Immature natural killer cell (primary cell): ENCODE measurements around the gene DNAAF3. TPM values are rescaled to one million over a fixed set of nuclear protein-coding genes. Genes with fewer than 3 reads are reported as not detected.
A peak's percentile ranks its signal among the peaks of the same experiment; 100 is the strongest.

Experiments used
- DNase-seq, 3 donors: peaks; one replicate each; pipeline ENCODE4 v3.0.0; 2022; ENCODE audit warnings: mixed read lengths in 1 of 3
- H3K27ac Mint-ChIP-seq, 6 donors: one replicate each; pipeline ENCODE4 v1.8.0; 2020; ENCODE audit warnings: mixed read lengths in 6 of 6, mild to moderate bottlenecking in 5 of 6, inconsistent platforms in 4 of 6, moderate library complexity in 3 of 6
- H3K27me3 Mint-ChIP-seq, 3 donors: one replicate each; pipeline ENCODE4 v1.8.0; 2020 to 2021; ENCODE audit warnings: low read depth in 3 of 3, mild to moderate bottlenecking in 3 of 3, mixed read lengths in 3 of 3, moderate library complexity in 3 of 3, inconsistent platforms in 1 of 3
- H3K36me3 Mint-ChIP-seq, 3 donors: one replicate each; pipeline ENCODE4 v1.8.0; 2020; ENCODE audit warnings: mixed read lengths in 3 of 3, inconsistent platforms in 2 of 3, mild to moderate bottlenecking in 2 of 3
- H3K4me1 Mint-ChIP-seq, 2 donors: one replicate each; pipeline ENCODE4 v1.8.0; 2020; ENCODE audit warnings: inconsistent platforms in 2 of 2, mild to moderate bottlenecking in 2 of 2, mixed read lengths in 2 of 2, moderate library complexity in 1 of 2
- H3K4me3 Mint-ChIP-seq, 5 donors: one replicate each; pipeline ENCODE4 v1.8.0; 2020; ENCODE audit warnings: mild to moderate bottlenecking in 5 of 5, mixed read lengths in 5 of 5, inconsistent platforms in 3 of 5, moderate library complexity in 3 of 5
- H3K9me3 Mint-ChIP-seq, 6 donors: one replicate each; pipeline ENCODE4 v1.8.0; 2020; ENCODE audit warnings: mild to moderate bottlenecking in 6 of 6, mixed read lengths in 6 of 6, inconsistent platforms in 4 of 6, moderate library complexity in 3 of 6
- polyA plus RNA-seq, 3 donors: library from polyadenylated mRNA; unstranded; fragments of 300-500 nt; fragmentation: Illumina TruSeq; gene quantifications; one replicate each; pipeline ENCODE4 v1.2.3, GENCODE V29; 2021

DNAAF3 gene
- polyA plus RNA-seq, 3 donors from 2014 or later, result not detected

GRCh38 chr19:55189403-55189835, 23.0 kb upstream of the DNAAF3 start:
- no peak overlapping the region for H3K4me3 Mint-ChIP-seq
- peaks cover 0 to 3% of the 10 kb centered on the region in 2 donors for H3K4me1 Mint-ChIP-seq
- H3K27ac Mint-ChIP-seq, result no peak overlapping the region

GRCh38 chr19:55188625-55189024, 22.2 kb upstream of the DNAAF3 start:
- peaks cover 0 to 7% (median 3%) of the 10 kb centered on the region in 3 donors for H3K27me3 Mint-ChIP-seq
- H3K36me3 Mint-ChIP-seq, result no peaks in the 10 kb centered on the region
- H3K27ac Mint-ChIP-seq, result peak overlapping the region in 1 of 6 donors; percentile 16
- peaks cover 0 to 3% of the 10 kb centered on the region in 2 donors for H3K4me1 Mint-ChIP-seq
- H3K4me3 Mint-ChIP-seq, result peak overlapping the region in 1 of 5 donors; percentile 27
- H3K9me3 Mint-ChIP-seq, result no peaks in the 10 kb centered on the region
- no peak for DNase-seq

More at GRCh38 chr19:55189403-55189835, 23.0 kb upstream of the DNAAF3 start:
- Mint-ChIP-seq H3K36me3 (no peaks in the 10 kb centered on the region), H3K27me3 (peaks cover 0 to 6% (median 5%) of the 10 kb centered on the region in 3 donors), H3K9me3 (no peaks in the 10 kb centered on the region)
- DNase-seq, result no peak

- Mint-ChIP-seq H3K27me3 (peaks cover 2 to 17% (median 8%) of the 10 kb centered on the region in 3 donors), H3K4me1 (peaks cover 0 to 3% of the 10 kb centered on the region in 2 donors), H3K36me3 (no peaks in the 10 kb centered on the region), H3K4me3 (no peak overlapping the region), H3K9me3 (no peaks in the 10 kb centered on the region), H3K27ac (no peak overlapping the region)
- DNase-seq, result no peak
Observed at GRCh38 chr19:55186080-55186479, 19.7 kb upstream of the DNAAF3 start.

- Mint-ChIP-seq H3K9me3 (peaks cover 0 to 4% (median 0%) of the 10 kb centered on the region in 6 donors), H3K27me3 (peaks cover 21 to 48% (median 23%) of the 10 kb centered on the region in 3 donors), H3K27ac (no peak overlapping the region), H3K4me3 (no peak overlapping the region), H3K36me3 (no peaks in the 10 kb centered on the region), H3K4me1 (peaks cover 17 to 21% of the 10 kb centered on the region in 2 donors)
- DNase-seq, result no peak
Observed at GRCh38 chr19:55181740-55182139, 15.3 kb upstream of the DNAAF3 start.

- Mint-ChIP-seq H3K27me3 (peaks cover 24 to 51% (median 27%) of the 10 kb centered on the region in 3 donors), H3K4me1 (peaks cover 17 to 21% of the 10 kb centered on the region in 2 donors), H3K36me3 (no peaks in the 10 kb centered on the region), H3K4me3 (peak within 1 kb of the TSS; percentile 78 to 91 (median 83)), H3K9me3 (peaks cover 0 to 4% (median 0%) of the 10 kb centered on the region in 6 donors), H3K27ac (peak within 1 kb of the TSS; percentile 62 to 96 (median 92))
- DNase-seq, result peak; percentile 55 to 59 (median 55)
Observed at GRCh38 chr19:55179606-55180484, 13.4 kb upstream of the DNAAF3 start, which contains the start of gene SYT5. Gene SYT5 (minus strand): TSS chr19:55180289. CDS start chr19:55179041, 1,248 bp downstream.

- Mint-ChIP-seq H3K4me3 (peak overlapping the region; percentile 78 to 91 (median 83)), H3K4me1 (peaks cover 25 to 27% of the 10 kb centered on the region in 2 donors), H3K9me3 (peaks cover 0 to 6% (median 0%) of the 10 kb centered on the region in 6 donors), H3K27ac (peak overlapping the region; percentile 62 to 96 (median 92)), H3K36me3 (no peaks in the 10 kb centered on the region), H3K27me3 (peaks cover 28 to 56% (median 31%) of the 10 kb centered on the region in 3 donors)
- DNase-seq, result peak; percentile 95 to 96 (median 96)
Observed at GRCh38 chr19:55178781-55179599, 12.6 kb upstream of the DNAAF3 start.

- Mint-ChIP-seq H3K4me1 (peaks cover 27 to 33% of the 10 kb centered on the region in 2 donors), H3K36me3 (no peaks in the 10 kb centered on the region), H3K4me3 (peak overlapping the region in 1 of 5 donors; percentile 4), H3K9me3 (peaks cover 0 to 6% (median 0%) of the 10 kb centered on the region in 6 donors), H3K27me3 (peaks cover 37 to 57% (median 38%) of the 10 kb centered on the region in 3 donors), H3K27ac (peak overlapping the region in 2 of 6 donors; percentile 31 to 88)
- DNase-seq, result no peak
Observed at GRCh38 chr19:55176076-55176475, 9.7 kb upstream of the DNAAF3 start.

- H3K4me1 Mint-ChIP-seq, result peaks cover 27 to 29% of the 10 kb centered on the region in 2 donors
- H3K27ac Mint-ChIP-seq, result no peak overlapping the region
- H3K9me3 Mint-ChIP-seq, result peaks cover 0 to 5% (median 0%) of the 10 kb centered on the region in 6 donors
- H3K27me3 Mint-ChIP-seq, result peaks cover 33 to 57% (median 38%) of the 10 kb centered on the region in 3 donors
- peak overlapping the region in 2 of 5 donors; percentile 26 to 35 for H3K4me3 Mint-ChIP-seq
- no peak for DNase-seq
- no peaks in the 10 kb centered on the region for H3K36me3 Mint-ChIP-seq
Observed at GRCh38 chr19:55175117-55175867, 8.9 kb upstream of the DNAAF3 start.

- Mint-ChIP-seq H3K27ac (peak overlapping the region in 1 of 6 donors; percentile 53), H3K4me3 (peak overlapping the region; percentile 73 to 78 (median 75)), H3K9me3 (peaks cover 0 to 4% (median 0%) of the 10 kb centered on the region in 6 donors), H3K27me3 (peaks cover 28 to 52% (median 37%) of the 10 kb centered on the region in 3 donors), H3K4me1 (peaks cover 23 to 25% of the 10 kb centered on the region in 2 donors), H3K36me3 (no peaks in the 10 kb centered on the region)
- no peak for DNase-seq
Observed at GRCh38 chr19:55174425-55175116, 8.2 kb upstream of the DNAAF3 start.

- Mint-ChIP-seq H3K4me1 (peaks cover 16 to 19% of the 10 kb centered on the region in 2 donors), H3K36me3 (no peaks in the 10 kb centered on the region), H3K27me3 (peaks cover 23 to 51% (median 33%) of the 10 kb centered on the region in 3 donors), H3K27ac (no peak overlapping the region), H3K9me3 (peaks cover 0 to 4% (median 0%) of the 10 kb centered on the region in 6 donors), H3K4me3 (peak overlapping the region; percentile 73 to 78 (median 75))
- DNase-seq, result peak in 2 of 3 donors; percentile 24 to 25
Observed at GRCh38 chr19:55173714-55174409, 7.4 kb upstream of the DNAAF3 start.

- Mint-ChIP-seq H3K4me3 (peak overlapping the region; percentile 69 to 75 (median 75)), H3K27me3 (peaks cover 23 to 44% (median 33%) of the 10 kb centered on the region in 3 donors), H3K27ac (peak overlapping the region in 1 of 6 donors; percentile 9)
Observed at GRCh38 chr19:55173186-55173713, 6.8 kb upstream of the DNAAF3 start.

More at GRCh38 chr19:55173186-55173713, 6.8 kb upstream of the DNAAF3 start:
- no peak for DNase-seq
- H3K4me1 Mint-ChIP-seq, result peaks cover 10 to 14% of the 10 kb centered on the region in 2 donors
- no peaks in the 10 kb centered on the region for H3K36me3 Mint-ChIP-seq
- H3K9me3 Mint-ChIP-seq, result peaks cover 0 to 4% (median 0%) of the 10 kb centered on the region in 6 donors
